HepG2 (cell line): ENCODE data around the gene ECE2. TPM values are rescaled to one million over a fixed set of nuclear protein-coding genes. Genes with fewer than 3 reads are reported as not detected.

Experiments
- ATAD3A ChIP-seq: sonication (generic); formaldehyde crosslinking; IDR thresholded peaks from 2 replicates; pipeline ENCODE4 v1.4.0; 2020; ENCODE audit warnings: missing genetic modification reagents
- DMAP1 ChIP-seq: IDR thresholded peaks from 2 replicates; pipeline ENCODE4 v1.6.1; 2016
- DPF2 ChIP-seq: sonication (generic); formaldehyde crosslinking; IDR thresholded peaks from 2 replicates; pipeline ENCODE4 v1.4.0; 2020; ENCODE audit warnings: mild to moderate bottlenecking, low read depth, missing genetic modification reagents, borderline replicate concordance
- KDM2A ChIP-seq: sonication (generic); formaldehyde crosslinking; IDR thresholded peaks from 2 replicates; pipeline ENCODE4 v1.4.0; 2020; ENCODE audit warnings: low read depth, missing genetic modification reagents, borderline replicate concordance
- KLF6 ChIP-seq: IDR thresholded peaks from 2 replicates; pipeline ENCODE4 v1.8.0; 2016; ENCODE audit warnings: missing biosample characterization, missing genetic modification reagents
- LCORL ChIP-seq, 2 experiments: fragments of 450-650 bp in 1 of 2; sonication (generic) in 1 of 2; formaldehyde crosslinking in 1 of 2; IDR thresholded peaks; 2 replicates each; pipeline versions ENCODE4 v1.5.0 to v1.6.1; 2017 to 2020; ENCODE audit warnings: antibody characterized with exemption in 1 of 2, missing genetic modification reagents in 1 of 2
- NFKBIZ ChIP-seq: IDR thresholded peaks from 2 replicates; pipeline ENCODE4 v1.6.1; 2018; ENCODE audit warnings: missing genetic modification reagents, missing compliant biosample characterization
- NR3C1 ChIP-seq: sonication (generic); formaldehyde crosslinking; IDR thresholded peaks from 2 replicates; pipeline ENCODE4 v1.4.0; 2020; ENCODE audit warnings: missing genetic modification reagents
- RERE ChIP-seq: IDR thresholded peaks from 2 replicates; pipeline ENCODE4 v1.6.1; 2016; ENCODE audit warnings: low read depth, missing genetic modification reagents, missing compliant biosample characterization
- REST ChIP-seq, 2 experiments: IDR thresholded peaks; 2 replicates each; pipeline ENCODE4 v1.6.1; 2011 to 2012; ENCODE audit warnings: low read length in 2 of 2, borderline replicate concordance in 1 of 2, low read depth in 1 of 2, mild to moderate bottlenecking in 1 of 2, moderate library complexity in 1 of 2
- SMAD3 ChIP-seq: sonication (generic); formaldehyde crosslinking; IDR thresholded peaks from 2 replicates; pipeline ENCODE4 v1.4.0; 2020; ENCODE audit warnings: missing genetic modification reagents
- ZFP36L1 ChIP-seq: sonication (generic); formaldehyde crosslinking; IDR thresholded peaks from 2 replicates; pipeline ENCODE4 v1.8.0; 2022; ENCODE audit warnings: mild to moderate bottlenecking, missing genetic modification reagents, moderate library complexity
- ZMYM2 ChIP-seq: sonication (generic); formaldehyde crosslinking; IDR thresholded peaks from 2 replicates; pipeline ENCODE4 v1.8.0; 2022; ENCODE audit warnings: mild to moderate bottlenecking, missing genetic modification reagents
- ZNF775 ChIP-seq: sonication (generic); formaldehyde crosslinking; IDR thresholded peaks from 2 replicates; pipeline ENCODE4 v1.4.0; 2020; ENCODE audit warnings: missing genetic modification reagents, mild to moderate bottlenecking, moderate library complexity, borderline replicate concordance
- ZNF782 ChIP-seq: sonication (generic); formaldehyde crosslinking; IDR thresholded peaks from 2 replicates; pipeline ENCODE4 v1.4.0; 2020; ENCODE audit warnings: missing genetic modification reagents, mild to moderate bottlenecking, borderline replicate concordance
- polyA plus RNA-seq, 8 experiments: library from polyadenylated mRNA; depleted of rRNA in 3 of 8; stranded (reverse) in 7 of 8; unstranded in 1 of 8; fragments of >200 nt; fragmentation: Illumina TruSeq in 4 of 8; extraction: Trizol in 4 of 8; gene quantifications; 2 replicates each; pipeline versions ENCODE4 v1.2.1 to v1.2.3, GENCODE V29; 2011 to 2016; ENCODE audit warnings: low read depth in 4 of 8, missing spikeins in 1 of 8, mixed read lengths in 1 of 8; ENCODE audit not compliant: insufficient read depth in 1 of 8
- total RNA-seq, 5 experiments: library from RNA; depleted of rRNA; stranded (reverse); fragments of >200 nt; fragmentation: Illumina TruSeq; extraction: Trizol; gene quantifications; 2 replicates each; pipeline ENCODE4 v1.2.3, GENCODE V29; 2016; ENCODE audit warnings: low read depth in 1 of 5
- TF ChIP-seq, protein P1 (sequence below): sonication (generic); formaldehyde crosslinking; IDR thresholded peaks from 2 replicates; pipeline ENCODE4 v1.8.0; 2022; ENCODE audit warnings: missing genetic modification reagents, mild to moderate bottlenecking, borderline replicate concordance
- TF ChIP-seq, protein P2 (sequence below): sonication (generic); formaldehyde crosslinking; IDR thresholded peaks from 2 replicates; pipeline ENCODE4 v1.4.0; 2020; ENCODE audit warnings: missing genetic modification reagents, mild to moderate bottlenecking, borderline replicate concordance

The ECE2 gene
- total and polyA plus RNA-seq, 2 of the 13 experiments (the other 11 are each of a cell fraction or from before 2014, with no cell fraction given), result not detected

DNA sequence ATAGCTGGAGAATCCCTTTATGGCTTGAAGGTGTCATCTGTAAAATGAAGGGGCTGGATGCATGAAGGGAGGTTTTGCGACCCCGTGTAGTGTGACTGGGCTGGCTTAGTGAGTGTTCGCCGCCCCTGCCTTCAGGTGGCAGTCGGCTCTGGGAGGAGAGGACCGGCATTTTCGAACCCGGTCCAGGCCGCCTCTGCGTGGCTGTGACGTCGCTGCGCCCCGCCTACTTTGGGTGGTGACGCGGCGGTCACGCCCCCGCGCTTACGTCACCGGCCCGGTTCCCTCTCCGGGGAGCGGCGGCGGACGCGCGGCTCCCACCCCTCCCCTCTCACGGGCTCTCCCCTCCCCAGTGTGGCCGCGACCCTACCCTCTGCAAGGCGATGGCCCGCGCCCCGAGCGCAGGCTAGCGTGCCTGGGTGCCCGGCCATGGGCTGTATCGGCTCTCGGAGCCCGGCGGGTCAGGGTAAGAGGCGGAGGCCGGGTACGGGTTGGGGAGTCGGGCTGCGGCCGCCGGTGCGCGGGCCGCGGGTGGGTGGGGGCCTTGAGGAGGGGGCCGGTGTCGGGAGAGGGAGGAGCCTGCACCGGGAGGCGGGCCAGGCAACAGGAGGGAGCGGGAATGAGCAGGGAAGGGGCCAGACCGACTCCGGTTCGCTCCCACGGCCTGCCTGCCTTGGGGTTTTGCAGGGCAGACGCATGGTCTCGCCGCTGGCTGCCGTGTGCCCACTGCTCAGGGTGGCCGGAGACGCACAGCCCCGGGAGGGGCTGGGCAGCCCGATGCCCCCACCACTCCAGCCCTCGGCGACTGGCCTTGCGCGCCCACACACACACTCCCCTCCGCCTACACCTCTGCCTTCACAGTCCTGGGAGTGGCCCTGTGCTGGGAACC is 60.1 kb downstream of the ECE2 start (continued):
- no peak for TF ChIP-seq DPF2 (CRISPR knock-in tag)
- no peak for TF ChIP-seq ZMYM2
- no peak for TF ChIP-seq ZNF775 (CRISPR knock-in tag)
- 0 out of 2 replicates have a peak, but pooled peaks have one; percentile 6 for TF ChIP-seq ZNF782
- TF ChIP-seq REST (IDR thresholded peaks at IDR 0.05; ENCODE audit: borderline replicate concordance in 1 of 2, low read depth in 1 of 2, low read length in 2 of 2), result no peak
- no peak for TF ChIP-seq NR3C1 (CRISPR knock-in tag)
- TF ChIP-seq RERE (CRISPR knock-in tag), result no peak; the same call in 1 of the 2 replicates
- TF ChIP-seq KLF6 (CRISPR knock-in tag), result no peak
- no peak for TF ChIP-seq ATAD3A
- no peak for TF ChIP-seq ZFP36L1 (CRISPR knock-in tag)
- TF ChIP-seq LCORL (IDR thresholded peaks at IDR 0.05), result no peak
- peak; percentile 33; the same call in 1 of the 2 replicates for TF ChIP-seq LCORL (CRISPR knock-in tag; IDR thresholded peaks at IDR 0.05)
- peak; percentile 100 for TF ChIP-seq KDM2A (CRISPR knock-in tag)
- TF ChIP-seq SMAD3 (CRISPR knock-in tag), result no peak
- TF ChIP-seq, protein P1, sequence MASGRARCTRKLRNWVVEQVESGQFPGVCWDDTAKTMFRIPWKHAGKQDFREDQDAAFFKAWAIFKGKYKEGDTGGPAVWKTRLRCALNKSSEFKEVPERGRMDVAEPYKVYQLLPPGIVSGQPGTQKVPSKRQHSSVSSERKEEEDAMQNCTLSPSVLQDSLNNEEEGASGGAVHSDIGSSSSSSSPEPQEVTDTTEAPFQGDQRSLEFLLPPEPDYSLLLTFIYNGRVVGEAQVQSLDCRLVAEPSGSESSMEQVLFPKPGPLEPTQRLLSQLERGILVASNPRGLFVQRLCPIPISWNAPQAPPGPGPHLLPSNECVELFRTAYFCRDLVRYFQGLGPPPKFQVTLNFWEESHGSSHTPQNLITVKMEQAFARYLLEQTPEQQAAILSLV (CRISPR knock-in tag), result peak; percentile 69; the same call in 1 of the 2 replicates
- peak; percentile 50; the same call in 1 of the 2 replicates for TF ChIP-seq NFKBIZ (CRISPR knock-in tag)
- TF ChIP-seq, protein P2, sequence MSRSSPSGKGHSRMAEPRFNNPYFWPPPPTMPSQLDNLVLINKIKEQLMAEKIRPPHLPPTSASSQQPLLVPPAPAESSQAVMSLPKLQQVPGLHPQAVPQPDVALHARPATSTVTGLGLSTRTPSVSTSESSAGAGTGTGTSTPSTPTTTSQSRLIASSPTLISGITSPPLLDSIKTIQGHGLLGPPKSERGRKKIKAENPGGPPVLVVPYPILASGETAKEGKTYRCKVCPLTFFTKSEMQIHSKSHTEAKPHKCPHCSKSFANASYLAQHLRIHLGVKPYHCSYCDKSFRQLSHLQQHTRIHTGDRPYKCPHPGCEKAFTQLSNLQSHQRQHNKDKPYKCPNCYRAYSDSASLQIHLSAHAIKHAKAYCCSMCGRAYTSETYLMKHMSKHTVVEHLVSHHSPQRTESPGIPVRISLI (CRISPR knock-in tag), result no peak
- no peak; the same call in 1 of the 2 replicates for TF ChIP-seq DMAP1 (CRISPR knock-in tag)
